ENCODE results near the gene LDLRAD4. TPM values are rescaled to one million over a fixed set of nuclear protein-coding genes. Genes with fewer than 3 reads are reported as not detected.

LDLRAD4 gene
- total RNA-seq, 2 experiments from 2014 or later: 37.3 to 38.5 TPM

DNA sequence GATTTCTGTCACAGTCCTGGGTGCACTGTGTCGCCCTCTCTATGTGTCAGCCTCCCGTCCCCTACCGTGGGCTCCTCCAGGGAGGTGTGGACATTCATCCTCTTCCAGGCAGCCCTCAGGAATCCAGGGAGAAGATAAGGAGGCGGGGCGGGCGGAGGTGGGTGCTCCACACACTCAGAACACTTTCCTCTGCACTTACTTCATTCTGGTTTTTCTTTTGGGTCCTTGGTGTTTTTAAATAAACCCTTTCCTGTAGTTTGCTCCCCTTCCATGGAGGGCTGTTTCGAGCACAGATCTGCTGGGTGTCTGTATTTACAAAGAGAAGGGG is 323.9 kb downstream of the LDLRAD4 start:
- H3K9me3 Mint-ChIP-seq: peaks cover 3% of the 10 kb centered on the region
- TF ChIP-seq, protein P1, sequence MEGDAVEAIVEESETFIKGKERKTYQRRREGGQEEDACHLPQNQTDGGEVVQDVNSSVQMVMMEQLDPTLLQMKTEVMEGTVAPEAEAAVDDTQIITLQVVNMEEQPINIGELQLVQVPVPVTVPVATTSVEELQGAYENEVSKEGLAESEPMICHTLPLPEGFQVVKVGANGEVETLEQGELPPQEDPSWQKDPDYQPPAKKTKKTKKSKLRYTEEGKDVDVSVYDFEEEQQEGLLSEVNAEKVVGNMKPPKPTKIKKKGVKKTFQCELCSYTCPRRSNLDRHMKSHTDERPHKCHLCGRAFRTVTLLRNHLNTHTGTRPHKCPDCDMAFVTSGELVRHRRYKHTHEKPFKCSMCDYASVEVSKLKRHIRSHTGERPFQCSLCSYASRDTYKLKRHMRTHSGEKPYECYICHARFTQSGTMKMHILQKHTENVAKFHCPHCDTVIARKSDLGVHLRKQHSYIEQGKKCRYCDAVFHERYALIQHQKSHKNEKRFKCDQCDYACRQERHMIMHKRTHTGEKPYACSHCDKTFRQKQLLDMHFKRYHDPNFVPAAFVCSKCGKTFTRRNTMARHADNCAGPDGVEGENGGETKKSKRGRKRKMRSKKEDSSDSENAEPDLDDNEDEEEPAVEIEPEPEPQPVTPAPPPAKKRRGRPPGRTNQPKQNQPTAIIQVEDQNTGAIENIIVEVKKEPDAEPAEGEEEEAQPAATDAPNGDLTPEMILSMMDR (IDR thresholded peaks at IDR 0.05): no peak
- POLR2A ChIA-PET: no interaction called here
- peaks cover 17% of the 10 kb centered on the region for H3K36me3 Mint-ChIP-seq (ENCODE audit: low read depth)
- intact Hi-C loops (cut with micrococcal nuclease): no loop called here
- ATAC-seq (no peak), DNase-seq (no peak)
- H3K27me3 Mint-ChIP-seq: no peaks in the 10 kb centered on the region
- CTCF ChIA-PET: interaction anchor here (1.2 to 2.5 kb wide), 2 partner anchors 15 to 76 kb away, joined by 3 to 7 read pairs; no protein-coding TSS in a partner anchor
- H3K4me3 Mint-ChIP-seq: no peak overlapping the region
- H3K27ac Mint-ChIP-seq: no peak overlapping the region
- H3K4me1 Mint-ChIP-seq (ENCODE audit: low read depth): peaks cover 50% of the 10 kb centered on the region

DNA sequence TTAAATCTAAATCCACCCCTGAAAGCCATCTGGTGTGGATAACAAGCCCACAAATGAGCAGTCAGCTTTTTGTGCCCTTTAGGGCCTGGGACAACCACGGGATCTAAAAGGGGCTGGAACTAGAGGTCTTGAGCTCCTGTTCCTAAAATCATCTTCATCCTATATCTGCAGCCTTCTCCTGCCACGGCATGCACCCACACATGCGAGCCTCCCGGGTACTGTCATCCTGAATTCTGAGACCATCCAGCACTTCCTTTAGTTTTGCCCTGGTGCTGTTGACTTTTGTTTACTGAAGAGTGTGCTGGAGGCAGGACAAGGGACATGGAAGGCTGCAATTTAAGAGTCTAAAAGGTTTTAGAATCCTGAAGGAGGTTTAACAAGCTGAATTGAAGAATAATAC is 324.6 kb downstream of the LDLRAD4 start:
- CTCF ChIA-PET: interaction anchor here (2.5 kb wide), 1 partner anchor 15 kb away, joined by 7 read pairs; no protein-coding TSS in a partner anchor

DNA sequence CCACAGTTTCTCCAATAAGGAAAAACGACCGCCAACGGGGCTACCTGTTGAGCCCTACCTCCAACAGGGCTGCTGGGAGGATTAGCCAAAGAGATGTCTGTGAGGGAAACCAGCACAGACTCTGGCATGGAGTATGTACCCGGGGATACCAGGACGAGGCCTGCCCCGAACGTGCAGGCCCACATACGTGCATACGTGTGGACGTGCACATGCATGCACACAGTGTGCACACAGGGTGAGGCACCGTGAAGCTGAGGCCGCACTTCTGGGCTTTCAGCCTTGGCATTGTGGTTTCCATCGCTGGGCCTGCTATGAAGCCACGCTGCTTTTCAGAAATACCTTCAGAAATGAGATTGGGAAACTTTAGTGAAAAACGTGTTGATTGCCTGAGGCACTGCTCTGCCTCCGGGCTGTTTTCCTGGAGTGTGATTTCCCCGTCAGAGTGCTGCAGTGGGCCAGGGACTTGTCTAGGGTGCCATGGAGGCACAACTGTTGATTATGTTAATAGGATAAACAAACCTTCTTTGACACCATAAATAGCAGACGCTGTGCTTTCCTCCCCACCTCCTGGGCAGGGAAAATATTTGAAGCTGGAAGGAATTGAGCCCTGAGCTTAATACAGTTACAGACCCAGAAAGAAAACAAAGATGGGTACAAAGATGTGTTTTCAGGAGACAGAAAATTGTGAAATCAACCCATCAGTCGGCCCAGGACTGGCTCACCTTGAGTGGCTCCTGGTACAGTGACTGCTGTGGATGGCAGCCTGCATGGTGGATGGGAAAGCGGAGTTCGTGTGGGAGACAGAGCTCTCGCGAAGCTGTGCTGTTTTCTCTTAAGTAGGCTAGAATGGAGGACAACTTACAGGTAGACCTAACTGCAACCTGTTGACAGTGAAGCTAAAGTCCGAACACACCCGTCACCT is 325.5 kb downstream of the LDLRAD4 start:
- ATAC-seq: no peak
- CTCF ChIA-PET: interaction anchor here (1.2 to 2.5 kb wide), 2 partner anchors 14 to 33 kb away, joined by 3 to 7 read pairs; no protein-coding TSS in a partner anchor

More for the DNA sequence above, 324.6 kb downstream of the LDLRAD4 start:
- intact Hi-C loops (cut with micrococcal nuclease): no loop called here
- peaks cover 45% of the 10 kb centered on the region for H3K4me1 Mint-ChIP-seq (ENCODE audit: low read depth)
- TF ChIP-seq, protein P1 (IDR thresholded peaks at IDR 0.05): no peak
- H3K36me3 Mint-ChIP-seq (ENCODE audit: low read depth): peaks cover 23% of the 10 kb centered on the region
- POLR2A ChIA-PET: no interaction called here
- no peak overlapping the region for H3K27ac Mint-ChIP-seq
- ATAC-seq: no peak
- no peaks in the 10 kb centered on the region for H3K27me3 Mint-ChIP-seq
- H3K4me3 Mint-ChIP-seq: no peak overlapping the region
- peaks cover 3% of the 10 kb centered on the region for H3K9me3 Mint-ChIP-seq
- DNase-seq: no peak

DNA sequence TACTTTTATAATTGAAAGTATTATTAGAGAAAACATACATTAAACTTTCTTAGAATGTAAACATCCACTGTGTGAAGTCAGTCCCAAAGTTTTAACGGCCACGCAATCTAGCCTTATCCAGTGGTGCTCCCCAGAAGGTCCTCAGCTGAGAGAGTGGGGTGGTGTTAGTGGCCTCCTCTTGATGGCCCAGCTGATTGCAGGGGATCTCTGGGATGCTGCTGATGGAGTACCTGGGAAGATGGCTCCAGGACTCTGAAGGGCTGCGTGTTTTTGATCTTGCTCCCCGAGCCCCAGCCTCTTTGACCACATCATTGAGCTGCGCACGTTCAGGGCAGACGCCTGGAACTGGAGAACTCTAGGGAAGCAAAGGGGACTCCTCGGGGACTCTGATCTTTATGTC is 326.4 kb downstream of the LDLRAD4 start:
- intact Hi-C loops (cut with micrococcal nuclease): no loop called here
- Mint-ChIP-seq H3K4me1 (ENCODE audit: low read depth) (peaks cover 40% of the 10 kb centered on the region), H3K4me3 (no peak overlapping the region), H3K36me3 (ENCODE audit: low read depth) (peaks cover 24% of the 10 kb centered on the region), H3K27ac (no peak overlapping the region), H3K27me3 (no peaks in the 10 kb centered on the region), H3K9me3 (peaks cover 3% of the 10 kb centered on the region)
- no peak for DNase-seq
- ATAC-seq: no peak
- ChIA-PET CTCF (interaction anchor here (1.2 to 6.1 kb wide), 2 partner anchors 14 to 33 kb away, joined by 3 to 56 read pairs; no protein-coding TSS in a partner anchor), POLR2A (no interaction called here)
- TF ChIP-seq, protein P1 (IDR thresholded peaks at IDR 0.05): no peak

More for the DNA sequence above, 325.5 kb downstream of the LDLRAD4 start:
- TF ChIP-seq, protein P1 (IDR thresholded peaks at IDR 0.05): no peak
- Mint-ChIP-seq H3K27ac (no peak overlapping the region), H3K4me1 (ENCODE audit: low read depth) (peaks cover 41% of the 10 kb centered on the region), H3K4me3 (no peak overlapping the region), H3K9me3 (peaks cover 3% of the 10 kb centered on the region), H3K27me3 (no peaks in the 10 kb centered on the region), H3K36me3 (ENCODE audit: low read depth) (peaks cover 24% of the 10 kb centered on the region)
- intact Hi-C loops (cut with micrococcal nuclease): no loop called here
- POLR2A ChIA-PET: no interaction called here
- DNase-seq: no peak

DNA sequence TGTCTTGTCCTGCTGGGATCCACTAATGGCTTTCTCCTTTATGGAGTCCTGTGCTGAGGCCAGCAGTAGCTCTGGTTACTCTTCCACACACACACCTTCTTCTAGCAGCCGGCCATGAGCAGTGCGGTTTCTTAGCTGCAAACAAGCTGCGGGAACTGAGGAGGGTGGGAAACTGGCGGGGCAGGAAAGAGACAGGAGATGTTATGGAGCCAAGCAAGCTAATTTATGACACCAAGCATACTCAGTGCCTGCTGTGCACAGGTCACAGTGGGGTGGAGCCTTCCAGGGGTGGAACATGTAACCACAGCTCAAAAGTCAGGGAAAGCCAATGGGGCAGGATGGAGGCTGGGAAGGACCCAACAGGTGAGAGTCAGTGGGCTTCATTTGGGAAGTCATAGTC is 327.0 kb downstream of the LDLRAD4 start:
- no peaks in the 10 kb centered on the region for H3K27me3 Mint-ChIP-seq
- ChIA-PET POLR2A (no interaction called here), CTCF (interaction anchor here (1.2 to 6.1 kb wide), 4 partner anchors 13 to 386 kb away, joined by 3 to 56 read pairs (median 6); no protein-coding TSS in a partner anchor)
- no peak for ATAC-seq
- intact Hi-C loops (cut with micrococcal nuclease): no loop called here
- no peak overlapping the region for H3K27ac Mint-ChIP-seq
- peaks cover 24% of the 10 kb centered on the region for H3K36me3 Mint-ChIP-seq (ENCODE audit: low read depth)
- H3K4me1 Mint-ChIP-seq (ENCODE audit: low read depth): peaks cover 37% of the 10 kb centered on the region
- peaks cover 3% of the 10 kb centered on the region for H3K9me3 Mint-ChIP-seq
- no peak for DNase-seq
- TF ChIP-seq, protein P1 (IDR thresholded peaks at IDR 0.05): no peak
- no peak overlapping the region for H3K4me3 Mint-ChIP-seq
